ENCODE results near the gene ANKRD66. TPM values are rescaled to one million over a fixed set of nuclear protein-coding genes. Genes with fewer than 3 reads are reported as not detected.
A peak's percentile ranks its signal among the peaks of the same experiment; 100 is the strongest.
"Not testable (repeated sequence)": the region's sequence is repeated elsewhere in the genome, so short reads cannot be mapped to it uniquely, and the experiment has no call there.

The ANKRD66 gene
- polyA plus RNA-seq, 1 donor: not detected

GRCh38 chr6:46734867-46735719 lies 11.6 kb upstream of the ANKRD66 start, which contains the start of gene PLA2G7:
TSS of gene PLA2G7 (minus strand) at chr6:46735375. CDS start at chr6:46722891, 12,484 bp downstream.
- Histone ChIP-seq H3K27ac (ENCODE audit: low read length) (no peak within 1 kb of the TSS), H3K9me3 (ENCODE audit: control insufficient read depth, low read depth, low read length) (no peaks in the 10 kb centered on the region), H3K36me3 (ENCODE audit: control insufficient read depth, insufficient read depth, low read length) (no peaks in the 10 kb centered on the region), H3K4me1 (ENCODE audit: control insufficient read depth, insufficient read depth, low read length) (peaks cover 4% of the 10 kb centered on the region), H3K27me3 (ENCODE audit: control insufficient read depth, insufficient read depth, low read length) (peaks cover 16% of the 10 kb centered on the region), H3K4me3 (ENCODE audit: low read length) (peak within 1 kb of the TSS; percentile 39)
- peak in 1 of 2 donors; percentile 57 for DNase-seq
- WGBS (ENCODE audit: insufficient coverage, low lambda C conversion rate): 0% methylated on average over 1 of the region's 73 CpGs

- peaks cover 4% of the 10 kb centered on the region for H3K4me1 ChIP-seq (ENCODE audit: control insufficient read depth, insufficient read depth, low read length)
- no peak for DNase-seq
- H3K27ac ChIP-seq (ENCODE audit: low read length): no peak overlapping the region
- H3K36me3 ChIP-seq (ENCODE audit: control insufficient read depth, insufficient read depth, low read length): no peaks in the 10 kb centered on the region
- H3K4me3 ChIP-seq (ENCODE audit: low read length): peak overlapping the region; percentile 39
- WGBS (ENCODE audit: insufficient coverage, low lambda C conversion rate): 30% methylated on average over 2 of the region's 8 CpGs
- peaks cover 16% of the 10 kb centered on the region for H3K27me3 ChIP-seq (ENCODE audit: control insufficient read depth, insufficient read depth, low read length)
- no peaks in the 10 kb centered on the region for H3K9me3 ChIP-seq (ENCODE audit: control insufficient read depth, low read depth, low read length)
These were observed 11.1 kb upstream of the ANKRD66 start for GRCh38 chr6:46735720-46736031.

GRCh38 chr6:46736906-46737305 lies 9.8 kb upstream of the ANKRD66 start:
- Histone ChIP-seq H3K4me1 (ENCODE audit: control insufficient read depth, insufficient read depth, low read length) (peaks cover 4% of the 10 kb centered on the region), H3K27me3 (ENCODE audit: control insufficient read depth, insufficient read depth, low read length) (peaks cover 16% of the 10 kb centered on the region), H3K4me3 (ENCODE audit: low read length) (no peak overlapping the region), H3K36me3 (ENCODE audit: control insufficient read depth, insufficient read depth, low read length) (no peaks in the 10 kb centered on the region), H3K9me3 (ENCODE audit: control insufficient read depth, low read depth, low read length) (no peaks in the 10 kb centered on the region), H3K27ac (ENCODE audit: low read length) (no peak overlapping the region)
- DNase-seq: no peak

- Histone ChIP-seq H3K27me3 (ENCODE audit: control insufficient read depth, insufficient read depth, low read length) (peaks cover 2% of the 10 kb centered on the region), H3K4me1 (ENCODE audit: control insufficient read depth, insufficient read depth, low read length) (no peaks in the 10 kb centered on the region), H3K36me3 (ENCODE audit: control insufficient read depth, insufficient read depth, low read length) (no peaks in the 10 kb centered on the region), H3K4me3 (ENCODE audit: low read length) (no peak overlapping the region), H3K27ac (ENCODE audit: low read length) (no peak overlapping the region), H3K9me3 (ENCODE audit: control insufficient read depth, low read depth, low read length) (no peaks in the 10 kb centered on the region)
- no peak for DNase-seq
- WGBS (ENCODE audit: insufficient coverage, low lambda C conversion rate): no CpG with 5 or more reads among the region's 2 CpGs
These were observed 5.3 kb upstream of the ANKRD66 start for GRCh38 chr6:46741482-46741881.

- DNase-seq: no peak
- Histone ChIP-seq H3K27me3 (ENCODE audit: control insufficient read depth, insufficient read depth, low read length) (no peaks in the 10 kb centered on the region), H3K4me1 (ENCODE audit: control insufficient read depth, insufficient read depth, low read length) (no peaks in the 10 kb centered on the region), H3K27ac (ENCODE audit: low read length) (no peak overlapping the region), H3K4me3 (ENCODE audit: low read length) (no peak overlapping the region), H3K36me3 (ENCODE audit: control insufficient read depth, insufficient read depth, low read length) (no peaks in the 10 kb centered on the region), H3K9me3 (ENCODE audit: control insufficient read depth, low read depth, low read length) (no peaks in the 10 kb centered on the region)
- 100% methylated on average over 1 of the region's 4 CpGs for WGBS (ENCODE audit: insufficient coverage, low lambda C conversion rate)
These were observed 4.8 kb upstream of the ANKRD66 start for GRCh38 chr6:46741910-46742309.

GRCh38 chr6:46743425-46744158 lies 3.1 kb upstream of the ANKRD66 start:
- H3K36me3 ChIP-seq (ENCODE audit: control insufficient read depth, insufficient read depth, low read length): no peaks in the 10 kb centered on the region
- no peak overlapping the region for H3K27ac ChIP-seq (ENCODE audit: low read length)
- no peaks in the 10 kb centered on the region for H3K4me1 ChIP-seq (ENCODE audit: control insufficient read depth, insufficient read depth, low read length)
- peak in 1 of 2 donors; percentile 9 for DNase-seq
- no CpG with 5 or more reads among the region's 1 CpG for WGBS (ENCODE audit: insufficient coverage, low lambda C conversion rate)
- H3K27me3 ChIP-seq (ENCODE audit: control insufficient read depth, insufficient read depth, low read length): no peaks in the 10 kb centered on the region
- no peak overlapping the region for H3K4me3 ChIP-seq (ENCODE audit: low read length)
- no peaks in the 10 kb centered on the region for H3K9me3 ChIP-seq (ENCODE audit: control insufficient read depth, low read depth, low read length)

GRCh38 chr6:46744159-46744725 lies 2.5 kb upstream of the ANKRD66 start:
- not testable (repeated sequence) for H3K27ac ChIP-seq (ENCODE audit: low read length); H3K36me3 ChIP-seq (ENCODE audit: control insufficient read depth, insufficient read depth, low read length); H3K27me3 ChIP-seq (ENCODE audit: control insufficient read depth, insufficient read depth, low read length); H3K4me3 ChIP-seq (ENCODE audit: low read length); H3K9me3 ChIP-seq (ENCODE audit: control insufficient read depth, low read depth, low read length); H3K4me1 ChIP-seq (ENCODE audit: control insufficient read depth, insufficient read depth, low read length); DNase-seq
- 100% methylated on average over 1 of the region's 3 CpGs for WGBS (ENCODE audit: insufficient coverage, low lambda C conversion rate)

GRCh38 chr6:46745973-46746372 lies 760 bp upstream of the ANKRD66 start:
- Histone ChIP-seq H3K36me3 (ENCODE audit: control insufficient read depth, insufficient read depth, low read length) (no peaks in the 10 kb centered on the region), H3K27ac (ENCODE audit: low read length) (no peak overlapping the region), H3K4me1 (ENCODE audit: control insufficient read depth, insufficient read depth, low read length) (no peaks in the 10 kb centered on the region), H3K27me3 (ENCODE audit: control insufficient read depth, insufficient read depth, low read length) (no peaks in the 10 kb centered on the region), H3K9me3 (ENCODE audit: control insufficient read depth, low read depth, low read length) (no peaks in the 10 kb centered on the region), H3K4me3 (ENCODE audit: low read length) (no peak overlapping the region)
- no peak for DNase-seq
- whole genome bisulfite sequencing (ENCODE audit: insufficient coverage, low lambda C conversion rate): 92% methylated on average over 2 of the region's 2 CpGs

- Histone ChIP-seq H3K4me1 (ENCODE audit: control insufficient read depth, insufficient read depth, low read length) (no peaks in the 10 kb centered on the region), H3K9me3 (ENCODE audit: control insufficient read depth, low read depth, low read length) (no peaks in the 10 kb centered on the region)
- WGBS (ENCODE audit: insufficient coverage, low lambda C conversion rate): no CpG with 5 or more reads among the region's 5 CpGs
These were observed 2.3 kb downstream of the ANKRD66 start for GRCh38 chr6:46748940-46749503.

GRCh38 chr6:46749731-46750130 lies 3.0 kb downstream of the ANKRD66 start:
- DNase-seq: no peak
- H3K4me1 ChIP-seq (ENCODE audit: control insufficient read depth, insufficient read depth, low read length): no peaks in the 10 kb centered on the region
- no peak overlapping the region for H3K4me3 ChIP-seq (ENCODE audit: low read length)
- H3K36me3 ChIP-seq (ENCODE audit: control insufficient read depth, insufficient read depth, low read length): no peaks in the 10 kb centered on the region
- no peaks in the 10 kb centered on the region for H3K9me3 ChIP-seq (ENCODE audit: control insufficient read depth, low read depth, low read length)
- 67% methylated on average over 2 of the region's 5 CpGs for WGBS (ENCODE audit: insufficient coverage, low lambda C conversion rate)
- H3K27ac ChIP-seq (ENCODE audit: low read length): no peak overlapping the region
- H3K27me3 ChIP-seq (ENCODE audit: control insufficient read depth, insufficient read depth, low read length): no peaks in the 10 kb centered on the region

More at GRCh38 chr6:46748940-46749503, 2.3 kb downstream of the ANKRD66 start:
- no peak for DNase-seq
- H3K27ac ChIP-seq (ENCODE audit: low read length): no peak overlapping the region
- no peaks in the 10 kb centered on the region for H3K36me3 ChIP-seq (ENCODE audit: control insufficient read depth, insufficient read depth, low read length)
- H3K4me3 ChIP-seq (ENCODE audit: low read length): no peak overlapping the region
- no peaks in the 10 kb centered on the region for H3K27me3 ChIP-seq (ENCODE audit: control insufficient read depth, insufficient read depth, low read length)

Measured in large intestine (tissue), 3 donors.